GDM1 (cell line): ENCODE data around the gene GPR26.

ENCODE experiments used
- DNase-seq: peaks from one replicate; lab custom pipeline; 2025; lab: John Stamatoyannopoulos, UW

The GPR26 gene

GRCh38 chr10:123645615-123646014 is 20.5 kb upstream of the GPR26 start:
- DNase-seq: no peak

- no peak for DNase-seq
These were observed 17.6 kb upstream of the GPR26 start for GRCh38 chr10:123648595-123648994.

GRCh38 chr10:123649676-123650075 is 16.5 kb upstream of the GPR26 start:
- DNase-seq: no peak

GRCh38 chr10:123651421-123652047 is 14.6 kb upstream of the GPR26 start:
- no peak for DNase-seq

GRCh38 chr10:123655751-123656150 is 10.4 kb upstream of the GPR26 start:
- DNase-seq: no peak

GRCh38 chr10:123663522-123663921 is 2.6 kb upstream of the GPR26 start:
- DNase-seq: no peak

GRCh38 chr10:123665491-123666286 is 466 bp upstream of the GPR26 start:
- no peak for DNase-seq

- DNase-seq: no peak
These were observed 3.7 kb downstream of the GPR26 start for GRCh38 chr10:123669886-123670285.

- no peak for DNase-seq
These were observed 7.0 kb downstream of the GPR26 start for GRCh38 chr10:123673198-123673597.

GRCh38 chr10:123674741-123675140 is 8.6 kb downstream of the GPR26 start:
- no peak for DNase-seq

- DNase-seq: no peak
These were observed 9.7 kb downstream of the GPR26 start for GRCh38 chr10:123675811-123676210.

GRCh38 chr10:123677556-123677955 is 11.4 kb downstream of the GPR26 start:
- DNase-seq: no peak

- DNase-seq: no peak
These were observed 12.2 kb downstream of the GPR26 start for GRCh38 chr10:123678376-123678775.

- no peak for DNase-seq
These were observed 15.1 kb downstream of the GPR26 start for GRCh38 chr10:123681285-123681684.

GRCh38 chr10:123682477-123682876 is 16.3 kb downstream of the GPR26 start:
- no peak for DNase-seq

- DNase-seq: no peak
These were observed 17.3 kb downstream of the GPR26 start for GRCh38 chr10:123683459-123683858.

GRCh38 chr10:123683865-123684264 is 17.7 kb downstream of the GPR26 start:
- no peak for DNase-seq

- DNase-seq: no peak
These were observed 19.1 kb downstream of the GPR26 start for GRCh38 chr10:123685260-123685659.

GRCh38 chr10:123687758-123688157 is 21.6 kb downstream of the GPR26 start:
- DNase-seq: no peak

- DNase-seq: no peak
These were observed 23.7 kb downstream of the GPR26 start for GRCh38 chr10:123689880-123690279.

GRCh38 chr10:123703195-123703790 is 37.1 kb downstream of the GPR26 start:
- no peak for DNase-seq

GRCh38 chr10:123704076-123704475 is 37.9 kb downstream of the GPR26 start:
- DNase-seq: no peak

- no peak for DNase-seq
These were observed 38.7 kb downstream of the GPR26 start for GRCh38 chr10:123704812-123705211.
